ENCODE data around the gene MYH9. TPM values are rescaled to one million over a fixed set of nuclear protein-coding genes. Genes with fewer than 3 reads are reported as not detected.
"Not testable (repeated sequence)": the region's sequence is repeated elsewhere in the genome, so short reads cannot be mapped to it uniquely, and the experiment has no call there.

Gene MYH9
- total RNA-seq, 1 donor, result 340 TPM

- H3K27me3 ChIP-seq (ENCODE audit: insufficient read depth, low read length), result no peaks in the 10 kb centered on the region
- no peak overlapping the region for H3K4me3 ChIP-seq (ENCODE audit: low read length)
- peaks cover 71% of the 10 kb centered on the region for H3K4me1 ChIP-seq (ENCODE audit: insufficient read depth, low read length)
- no peaks in the 10 kb centered on the region for H3K9me3 ChIP-seq (ENCODE audit: low read depth, low read length)
Observed at GRCh38 chr22:36419912-36420882, 32.4 kb upstream of the MYH9 start.

- Histone ChIP-seq H3K4me3 (ENCODE audit: low read length) (no peak overlapping the region), H3K27me3 (ENCODE audit: insufficient read depth, low read length) (no peaks in the 10 kb centered on the region), H3K4me1 (ENCODE audit: insufficient read depth, low read length) (peaks cover 67% of the 10 kb centered on the region), H3K9me3 (ENCODE audit: low read depth, low read length) (no peaks in the 10 kb centered on the region)
Observed at GRCh38 chr22:36419177-36419911, 31.6 kb upstream of the MYH9 start.

DNA sequence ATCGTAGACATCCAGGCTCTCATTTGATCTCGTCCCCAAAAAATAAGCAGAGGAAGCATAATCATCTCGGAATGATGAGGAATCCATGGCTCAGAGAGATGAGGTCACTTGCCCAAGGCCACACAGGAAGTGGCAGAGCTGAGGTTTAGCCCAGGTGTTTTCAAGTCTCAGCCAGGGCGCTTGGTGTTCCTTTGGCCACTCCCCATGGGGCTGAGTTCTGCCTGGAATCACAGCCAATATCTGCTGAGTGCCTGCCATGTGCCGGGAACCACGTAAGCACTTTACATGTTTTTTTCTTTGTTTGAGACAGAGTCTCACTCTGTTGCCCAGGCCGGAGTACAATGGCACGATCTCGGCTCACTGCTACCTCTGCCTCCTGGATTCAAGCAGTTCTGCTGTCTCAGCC lies 29.5 kb upstream of the MYH9 start:
- H3K27me3 ChIP-seq (ENCODE audit: insufficient read depth, low read length), result no peaks in the 10 kb centered on the region
- peaks cover 47% of the 10 kb centered on the region for H3K4me1 ChIP-seq (ENCODE audit: insufficient read depth, low read length)
- H3K4me3 ChIP-seq (ENCODE audit: low read length), result no peak overlapping the region
- H3K9me3 ChIP-seq (ENCODE audit: low read depth, low read length), result no peaks in the 10 kb centered on the region

- Histone ChIP-seq H3K27me3 (ENCODE audit: insufficient read depth, low read length) (no peaks in the 10 kb centered on the region), H3K4me1 (ENCODE audit: insufficient read depth, low read length) (peaks cover 59% of the 10 kb centered on the region), H3K9me3 (ENCODE audit: low read depth, low read length) (no peaks in the 10 kb centered on the region), H3K4me3 (ENCODE audit: low read length) (no peak overlapping the region)
Observed at GRCh38 chr22:36415415-36416168, 27.8 kb upstream of the MYH9 start.

DNA sequence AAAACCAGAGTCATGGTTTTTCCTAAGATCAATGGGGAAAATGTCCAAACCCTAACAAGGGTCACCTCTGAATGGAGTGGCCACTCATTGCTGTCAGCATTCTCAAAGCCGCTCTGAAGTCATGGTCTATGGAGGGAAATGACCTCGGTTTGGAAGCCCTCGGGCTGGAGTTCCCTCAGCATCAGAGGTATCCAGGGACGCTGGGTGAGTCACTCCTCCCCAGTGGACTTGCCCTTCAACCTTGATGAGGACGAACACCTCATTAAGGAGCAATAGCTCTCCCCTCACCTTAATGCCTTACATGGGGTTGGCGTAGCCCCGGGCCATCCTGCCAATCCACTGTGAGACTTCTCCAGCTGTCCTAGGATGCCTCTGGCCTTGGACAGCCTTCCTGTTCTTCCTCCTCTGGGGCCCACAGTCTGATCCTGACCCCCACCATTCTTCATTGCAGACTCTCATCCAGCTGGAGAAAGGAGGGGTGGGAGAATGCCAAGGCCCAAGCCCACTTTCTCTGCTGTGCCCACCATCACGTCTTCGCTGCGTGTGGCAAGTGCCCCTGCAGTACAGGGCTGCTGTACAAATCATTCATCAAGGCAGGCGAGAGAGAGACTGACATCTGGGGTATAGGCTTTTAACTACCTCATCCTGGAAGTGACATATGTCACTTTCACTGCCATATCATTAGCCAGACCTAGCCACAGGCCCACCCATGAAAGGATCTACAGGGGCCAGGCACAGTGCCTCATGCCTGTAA lies 25.4 kb upstream of the MYH9 start:
- peaks cover 63% of the 10 kb centered on the region for H3K4me1 ChIP-seq (ENCODE audit: insufficient read depth, low read length)
- no peaks in the 10 kb centered on the region for H3K9me3 ChIP-seq (ENCODE audit: low read depth, low read length)
- no peak overlapping the region for H3K4me3 ChIP-seq (ENCODE audit: low read length)
- H3K27me3 ChIP-seq (ENCODE audit: insufficient read depth, low read length), result no peaks in the 10 kb centered on the region

DNA sequence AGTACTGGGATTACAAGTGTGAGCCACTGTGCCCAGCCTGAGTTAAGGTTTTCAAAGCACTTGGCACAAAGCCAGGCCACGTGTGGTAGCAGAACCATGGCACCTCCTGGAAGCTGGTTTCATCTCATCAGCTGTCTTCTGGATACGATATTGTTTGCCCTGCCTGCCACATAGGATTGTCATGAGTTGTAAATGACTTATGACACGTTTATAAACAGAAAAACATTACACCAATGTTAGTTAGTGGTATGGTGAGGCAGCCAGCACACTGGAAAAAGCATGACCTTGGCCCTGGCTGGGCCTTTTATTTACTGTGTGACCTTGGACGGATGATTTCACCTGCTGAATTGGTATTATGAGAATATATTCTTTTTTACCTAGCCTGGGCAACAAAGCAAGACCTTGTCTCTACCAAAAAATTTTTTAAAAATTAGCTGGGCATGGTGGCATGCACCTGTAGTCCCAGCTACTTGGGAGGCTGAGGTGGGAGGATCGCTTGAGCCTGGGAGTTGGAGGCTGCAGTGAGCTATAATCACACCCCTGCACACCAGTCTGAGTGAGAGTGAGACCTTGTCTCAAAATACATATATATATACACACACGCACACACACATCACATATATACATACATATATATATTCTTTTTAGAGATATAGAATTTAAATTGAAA lies 24.0 kb upstream of the MYH9 start:
- H3K9me3 ChIP-seq (ENCODE audit: low read depth, low read length), result no peaks in the 10 kb centered on the region
- H3K4me3 ChIP-seq (ENCODE audit: low read length), result no peak overlapping the region
- no peaks in the 10 kb centered on the region for H3K27me3 ChIP-seq (ENCODE audit: insufficient read depth, low read length)
- H3K4me1 ChIP-seq (ENCODE audit: insufficient read depth, low read length), result peaks cover 67% of the 10 kb centered on the region

DNA sequence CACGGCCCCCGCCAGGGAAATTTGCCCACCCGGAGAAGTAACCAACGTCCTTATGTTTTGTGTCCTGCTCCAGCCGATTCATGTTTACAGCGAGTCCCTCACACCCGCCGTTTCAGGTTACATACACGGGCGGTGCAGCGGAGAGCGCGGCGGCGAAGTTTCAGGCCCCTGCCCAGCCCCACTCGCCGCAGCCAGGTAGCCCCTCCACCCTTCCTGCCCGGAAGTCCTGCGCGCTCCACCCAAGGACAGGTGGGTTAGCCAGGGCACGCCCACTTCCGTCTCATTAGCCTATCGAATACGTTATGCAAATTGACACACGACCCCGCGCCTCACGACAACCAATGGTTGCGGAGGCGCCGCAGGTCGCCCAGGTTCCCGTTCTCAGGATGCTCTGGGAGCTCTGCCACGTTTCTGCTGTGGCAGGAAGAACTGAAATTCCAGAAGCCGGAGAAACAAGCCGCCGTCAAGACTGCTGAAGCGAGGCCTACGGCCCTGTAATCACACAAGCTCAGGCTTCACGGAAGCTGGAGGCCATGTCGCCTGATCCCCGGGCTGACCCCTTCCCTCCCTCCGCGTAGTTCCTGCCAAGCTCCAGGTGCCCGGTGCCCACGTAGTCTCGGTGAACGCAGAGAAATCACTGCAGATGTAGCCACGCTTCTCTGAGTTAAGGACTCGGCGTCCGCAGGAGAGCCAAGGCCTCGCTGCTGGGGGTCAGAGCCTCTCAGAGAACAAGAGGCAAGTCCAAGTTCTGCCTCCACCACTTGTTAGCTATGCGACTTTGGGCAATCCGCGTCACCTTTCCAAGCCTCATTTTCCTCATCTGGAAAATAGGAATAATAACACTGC lies 22.4 kb upstream of the MYH9 start:
- no peaks in the 10 kb centered on the region for H3K9me3 ChIP-seq (ENCODE audit: low read depth, low read length)
- H3K27me3 ChIP-seq (ENCODE audit: insufficient read depth, low read length), result no peaks in the 10 kb centered on the region
- peaks cover 69% of the 10 kb centered on the region for H3K4me1 ChIP-seq (ENCODE audit: insufficient read depth, low read length)
- H3K4me3 ChIP-seq (ENCODE audit: low read length), result peak overlapping the region; percentile 18

GRCh38 chr22:36409554-36409910 lies 21.8 kb upstream of the MYH9 start:
- not testable (repeated sequence) for H3K27me3 ChIP-seq (ENCODE audit: insufficient read depth, low read length); H3K4me3 ChIP-seq (ENCODE audit: low read length); H3K9me3 ChIP-seq (ENCODE audit: low read depth, low read length)
- peaks cover 74% of the 10 kb centered on the region for H3K4me1 ChIP-seq (ENCODE audit: insufficient read depth, low read length)

- Histone ChIP-seq H3K4me1 (ENCODE audit: insufficient read depth, low read length) (peaks cover 77% of the 10 kb centered on the region), H3K27me3 (ENCODE audit: insufficient read depth, low read length) (no peaks in the 10 kb centered on the region), H3K9me3 (ENCODE audit: low read depth, low read length) (no peaks in the 10 kb centered on the region)
Observed at GRCh38 chr22:36409056-36409455, 21.3 kb upstream of the MYH9 start.

DNA sequence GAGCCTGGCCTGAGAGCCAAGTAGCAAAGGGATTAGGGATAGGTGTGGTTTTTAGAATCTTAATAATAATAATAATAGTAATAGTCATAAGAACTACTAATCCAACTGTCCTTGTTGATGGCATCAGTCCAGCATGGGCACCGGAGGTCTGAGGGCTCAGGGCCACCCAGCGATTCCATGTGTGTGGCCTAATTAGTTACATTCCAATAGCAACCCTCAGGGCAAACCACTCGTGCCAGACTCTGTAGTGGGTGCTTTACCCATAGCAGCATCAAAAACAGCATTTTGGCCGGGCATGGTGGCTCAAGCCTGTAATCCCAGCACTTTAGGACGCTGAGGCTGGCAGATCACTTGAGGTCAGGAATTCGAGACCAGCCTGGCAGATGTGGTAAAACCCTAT lies 19.0 kb upstream of the MYH9 start:
- Histone ChIP-seq H3K4me3 (ENCODE audit: low read length) (no peak overlapping the region), H3K4me1 (ENCODE audit: insufficient read depth, low read length) (peaks cover 95% of the 10 kb centered on the region)

More at GRCh38 chr22:36409056-36409455, 21.3 kb upstream of the MYH9 start:
- H3K4me3 ChIP-seq (ENCODE audit: low read length), result no peak overlapping the region

DNA sequence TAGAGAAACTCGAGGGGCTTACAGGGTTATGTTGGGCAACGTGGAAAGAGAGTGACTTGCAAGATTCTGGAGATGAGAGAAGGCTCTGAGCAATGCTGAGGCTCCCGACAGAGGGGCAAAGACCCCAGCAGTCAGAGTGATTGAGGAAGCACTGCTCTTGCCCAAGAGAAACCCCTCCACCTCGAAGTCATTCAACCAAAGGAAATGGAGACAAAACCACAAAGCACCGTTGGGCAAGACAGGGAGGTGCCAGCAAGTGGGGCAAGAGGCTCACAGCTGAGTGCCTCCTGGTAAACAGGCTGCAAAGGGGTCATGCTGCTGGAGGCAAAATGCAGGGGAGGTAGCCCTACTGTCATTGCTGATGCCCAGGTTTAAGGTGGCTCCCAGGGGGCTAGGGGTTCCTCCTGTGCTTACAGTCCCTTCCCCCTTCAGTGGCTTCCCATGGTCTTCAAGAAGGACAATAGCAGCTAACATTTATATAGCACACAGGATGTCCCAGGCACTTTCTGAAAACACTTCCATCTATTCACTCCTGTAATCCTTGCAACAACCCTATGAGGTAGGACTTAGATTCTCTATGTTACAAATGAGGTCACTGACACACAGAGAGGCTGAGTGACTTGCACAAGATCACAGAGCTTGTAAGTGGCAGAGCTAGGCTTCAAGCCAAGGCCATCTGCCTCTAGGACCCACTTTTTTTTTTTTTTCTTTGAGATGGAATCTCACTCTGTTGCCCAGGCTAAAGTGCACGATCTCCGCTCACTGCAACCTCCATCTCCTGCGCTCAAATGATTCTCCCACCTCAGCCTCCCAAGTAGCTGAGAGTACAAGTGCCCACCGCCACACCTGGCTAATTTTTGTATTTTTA lies 18.1 kb upstream of the MYH9 start:
- peaks cover 96% of the 10 kb centered on the region for H3K4me1 ChIP-seq (ENCODE audit: insufficient read depth, low read length)
- no peak overlapping the region for H3K4me3 ChIP-seq (ENCODE audit: low read length)
- no peaks in the 10 kb centered on the region for H3K9me3 ChIP-seq (ENCODE audit: low read depth, low read length)
- no peaks in the 10 kb centered on the region for H3K27me3 ChIP-seq (ENCODE audit: insufficient read depth, low read length)

More for the DNA sequence above, 19.0 kb upstream of the MYH9 start:
- Histone ChIP-seq H3K27me3 (ENCODE audit: insufficient read depth, low read length) (no peaks in the 10 kb centered on the region), H3K9me3 (ENCODE audit: low read depth, low read length) (no peaks in the 10 kb centered on the region)

GRCh38 chr22:36405221-36405661 lies 17.5 kb upstream of the MYH9 start:
- Histone ChIP-seq H3K9me3 (ENCODE audit: low read depth, low read length) (no peaks in the 10 kb centered on the region), H3K4me3 (ENCODE audit: low read length) (no peak overlapping the region), H3K27me3 (ENCODE audit: insufficient read depth, low read length) (no peaks in the 10 kb centered on the region), H3K4me1 (ENCODE audit: insufficient read depth, low read length) (peaks cover 96% of the 10 kb centered on the region)

Data from mononuclear cell (primary cell).